Gastrocnemius medialis (tissue), 4 donors: ENCODE data around the gene ANXA7.

Source experiments
- POLR2A ChIP-seq, 2 donors: fragments of 450-650 bp; IDR thresholded peaks; one replicate each; pipeline ENCODE4 v1.6.1; 2017; ENCODE audit warnings: antibody characterized with exemption in 2 of 2, mild to moderate bottlenecking in 2 of 2, moderate library complexity in 2 of 2
- TF ChIP-seq, protein P1 (sequence below), 5 experiments: fragments of 450-650 bp in 3 of 5; fragments of 200-600 bp in 2 of 5; sonication (generic) in 2 of 5; IDR thresholded peaks in 4 of 5; conservative IDR thresholded peaks in 1 of 5; 1 replicate in 4 of 5; 2 replicates in 1 of 5; pipeline ENCODE4 v1.5.1; 2016 to 2019; ENCODE audit warnings: antibody characterized with exemption in 5 of 5, mild to moderate bottlenecking in 3 of 5, moderate library complexity in 3 of 5

GRCh38 chr10:73423309-73423708 is 9.5 kb upstream of the ANXA7 start:
- TF ChIP-seq, protein P1, sequence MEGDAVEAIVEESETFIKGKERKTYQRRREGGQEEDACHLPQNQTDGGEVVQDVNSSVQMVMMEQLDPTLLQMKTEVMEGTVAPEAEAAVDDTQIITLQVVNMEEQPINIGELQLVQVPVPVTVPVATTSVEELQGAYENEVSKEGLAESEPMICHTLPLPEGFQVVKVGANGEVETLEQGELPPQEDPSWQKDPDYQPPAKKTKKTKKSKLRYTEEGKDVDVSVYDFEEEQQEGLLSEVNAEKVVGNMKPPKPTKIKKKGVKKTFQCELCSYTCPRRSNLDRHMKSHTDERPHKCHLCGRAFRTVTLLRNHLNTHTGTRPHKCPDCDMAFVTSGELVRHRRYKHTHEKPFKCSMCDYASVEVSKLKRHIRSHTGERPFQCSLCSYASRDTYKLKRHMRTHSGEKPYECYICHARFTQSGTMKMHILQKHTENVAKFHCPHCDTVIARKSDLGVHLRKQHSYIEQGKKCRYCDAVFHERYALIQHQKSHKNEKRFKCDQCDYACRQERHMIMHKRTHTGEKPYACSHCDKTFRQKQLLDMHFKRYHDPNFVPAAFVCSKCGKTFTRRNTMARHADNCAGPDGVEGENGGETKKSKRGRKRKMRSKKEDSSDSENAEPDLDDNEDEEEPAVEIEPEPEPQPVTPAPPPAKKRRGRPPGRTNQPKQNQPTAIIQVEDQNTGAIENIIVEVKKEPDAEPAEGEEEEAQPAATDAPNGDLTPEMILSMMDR (IDR thresholded peaks at IDR 0.05 in 4 of 5, conservative IDR thresholded peaks at IDR 0.05 in 1 of 5): no peak
- TF ChIP-seq POLR2A (IDR thresholded peaks at IDR 0.05): no peak
